Left lung (tissue), 10 donors: Measurements from ENCODE around the gene DCDC1. TPM values are rescaled to one million over a fixed set of nuclear protein-coding genes. Genes with fewer than 3 reads are reported as not detected.

Experiments
- ATAC-seq: fragments of 200-7000 bp; cut with Tn5 transposase; one replicate; pipeline ENCODE4 v1.9.1; 2020; ENCODE audit warnings: moderate library complexity
- DNase-seq, 4 donors: peaks; one replicate each; pipeline ENCODE4 v3.0.0-alpha.2; 2013 to 2020
- H3K27ac ChIP-seq, 2 donors: fragments of 200-600 bp; sonication (generic) in 1 of 2; one replicate each; pipeline versions ENCODE4 v1.5.0 to v1.8.0; 2020 to 2021
- H3K27me3 ChIP-seq, 2 donors: fragments of 200-600 bp; sonication (generic) in 1 of 2; one replicate each; pipeline versions ENCODE4 v1.5.0 to v1.8.0; 2020 to 2021
- H3K36me3 ChIP-seq, 2 donors: fragments of 200-600 bp; sonication (generic) in 1 of 2; one replicate each; pipeline versions ENCODE4 v1.5.0 to v1.8.0; 2020 to 2021
- H3K4me1 ChIP-seq, 2 donors: fragments of 200-600 bp; one replicate each; pipeline ENCODE4 v1.8.0; 2021
- H3K4me3 ChIP-seq, 2 donors: fragments of 200-600 bp; sonication (generic) in 1 of 2; one replicate each; pipeline versions ENCODE4 v1.5.0 to v1.8.0; 2020 to 2021; ENCODE audit warnings: mild to moderate bottlenecking in 1 of 2
- H3K9me3 ChIP-seq, 2 donors: fragments of 200-600 bp; sonication (generic) in 1 of 2; one replicate each; pipeline versions ENCODE4 v1.5.0 to v1.8.0; 2020 to 2021
- intact Hi-C, 2 donors: fragments of 100-400 bp; cut with DNase I; formaldehyde crosslinking; loops; one replicate each; pipeline versions ENCODE4 v1.11.2 to v1.14.2; 2022
- polyA plus RNA-seq, 6 donors: library from polyadenylated mRNA; unstranded; fragments of 120-200 nt; gene quantifications; one replicate each; pipeline ENCODE4 v1.2.1, GENCODE V29; 2013; ENCODE audit not compliant: insufficient read length in 6 of 6
- total RNA-seq, 2 donors: library from RNA; stranded (reverse); fragmentation: NEBNext Ultra II Directional; extraction: Animal tissue kit (Norgen Biotek cat#: 25700); gene quantifications; one replicate each; pipeline ENCODE4 v1.2.1, GENCODE V29; 2021
- TF ChIP-seq, protein P1 (sequence below), 2 donors: fragments of 200-600 bp; sonication (generic) in 1 of 2; IDR thresholded peaks; one replicate each; pipeline versions ENCODE4 v1.5.0 to v1.8.0; 2021; ENCODE audit warnings: antibody characterized with exemption in 2 of 2
- donor health status: DM: no; HTN: yes; CAD: no.
- donor health status: DM: no; HTN: no; CAD: no.

Gene DCDC1
- total and polyA plus RNA-seq, 8 donors: 0.09 to 3.3 (median 2.0) TPM

DNA sequence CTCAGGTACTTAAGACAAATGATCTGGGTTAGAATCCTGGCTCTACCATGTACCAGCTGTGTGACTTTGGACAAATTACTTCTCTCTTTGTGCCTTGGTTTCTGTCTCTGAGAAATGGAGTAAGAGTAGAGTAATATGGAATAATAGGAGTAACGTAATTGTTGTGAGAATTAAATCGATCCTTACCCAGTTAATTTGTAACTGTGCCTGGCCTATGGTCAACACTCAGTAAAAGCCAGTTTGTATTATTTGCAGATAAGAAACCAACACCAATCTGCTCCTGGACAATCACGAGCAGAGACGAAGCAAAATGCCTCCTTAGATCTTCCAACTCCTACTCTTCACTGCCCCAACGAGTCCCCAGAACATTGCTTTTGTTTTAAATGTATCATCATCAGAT lies 266.7 kb downstream of the DCDC1 start:
- H3K9me3 ChIP-seq: no peaks in the 10 kb centered on the region
- intact Hi-C loops: no loop called here
- no peak for DNase-seq
- no peaks in the 10 kb centered on the region for H3K4me1 ChIP-seq
- no peak overlapping the region for H3K27ac ChIP-seq
- no peak for ATAC-seq
- H3K36me3 ChIP-seq: no peaks in the 10 kb centered on the region
- TF ChIP-seq, protein P1, sequence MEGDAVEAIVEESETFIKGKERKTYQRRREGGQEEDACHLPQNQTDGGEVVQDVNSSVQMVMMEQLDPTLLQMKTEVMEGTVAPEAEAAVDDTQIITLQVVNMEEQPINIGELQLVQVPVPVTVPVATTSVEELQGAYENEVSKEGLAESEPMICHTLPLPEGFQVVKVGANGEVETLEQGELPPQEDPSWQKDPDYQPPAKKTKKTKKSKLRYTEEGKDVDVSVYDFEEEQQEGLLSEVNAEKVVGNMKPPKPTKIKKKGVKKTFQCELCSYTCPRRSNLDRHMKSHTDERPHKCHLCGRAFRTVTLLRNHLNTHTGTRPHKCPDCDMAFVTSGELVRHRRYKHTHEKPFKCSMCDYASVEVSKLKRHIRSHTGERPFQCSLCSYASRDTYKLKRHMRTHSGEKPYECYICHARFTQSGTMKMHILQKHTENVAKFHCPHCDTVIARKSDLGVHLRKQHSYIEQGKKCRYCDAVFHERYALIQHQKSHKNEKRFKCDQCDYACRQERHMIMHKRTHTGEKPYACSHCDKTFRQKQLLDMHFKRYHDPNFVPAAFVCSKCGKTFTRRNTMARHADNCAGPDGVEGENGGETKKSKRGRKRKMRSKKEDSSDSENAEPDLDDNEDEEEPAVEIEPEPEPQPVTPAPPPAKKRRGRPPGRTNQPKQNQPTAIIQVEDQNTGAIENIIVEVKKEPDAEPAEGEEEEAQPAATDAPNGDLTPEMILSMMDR (IDR thresholded peaks at IDR 0.05): no peak
- no peaks in the 10 kb centered on the region for H3K27me3 ChIP-seq
- no peak overlapping the region for H3K4me3 ChIP-seq

- Histone ChIP-seq H3K27ac (no peak overlapping the region), H3K27me3 (no peaks in the 10 kb centered on the region), H3K4me3 (no peak overlapping the region), H3K36me3 (no peaks in the 10 kb centered on the region), H3K4me1 (no peaks in the 10 kb centered on the region), H3K9me3 (no peaks in the 10 kb centered on the region)
- ATAC-seq (no peak), DNase-seq (no peak)
- intact Hi-C loops: no loop called here
- TF ChIP-seq, protein P1 (IDR thresholded peaks at IDR 0.05): no peak
Measured at GRCh38 chr11:31102316-31102715, 267.2 kb downstream of the DCDC1 start.

GRCh38 chr11:31096191-31096805 lies 273.2 kb downstream of the DCDC1 start:
- no peaks in the 10 kb centered on the region for H3K4me1 ChIP-seq
- no peaks in the 10 kb centered on the region for H3K9me3 ChIP-seq
- TF ChIP-seq, protein P1 (IDR thresholded peaks at IDR 0.05): no peak
- H3K27ac ChIP-seq: no peak overlapping the region
- ATAC-seq (no peak), DNase-seq (no peak)
- H3K4me3 ChIP-seq: no peak overlapping the region
- no peaks in the 10 kb centered on the region for H3K27me3 ChIP-seq
- intact Hi-C loops: no loop called here
- H3K36me3 ChIP-seq: no peaks in the 10 kb centered on the region

GRCh38 chr11:31092638-31093037 lies 276.9 kb downstream of the DCDC1 start:
- Histone ChIP-seq H3K4me1 (no peaks in the 10 kb centered on the region), H3K36me3 (no peaks in the 10 kb centered on the region), H3K4me3 (no peak overlapping the region), H3K27me3 (no peaks in the 10 kb centered on the region), H3K9me3 (peaks cover 0 to 22% of the 10 kb centered on the region in 2 donors), H3K27ac (no peak overlapping the region)
- DNase-seq: no peak
- TF ChIP-seq, protein P1 (IDR thresholded peaks at IDR 0.05): no peak
- intact Hi-C loops: no loop called here
- ATAC-seq: no peak

GRCh38 chr11:31089117-31089516 lies 280.4 kb downstream of the DCDC1 start:
- DNase-seq (no peak), ATAC-seq (no peak)
- Histone ChIP-seq H3K9me3 (peaks cover 0 to 22% of the 10 kb centered on the region in 2 donors), H3K27me3 (no peaks in the 10 kb centered on the region), H3K27ac (no peak overlapping the region), H3K4me3 (no peak overlapping the region), H3K4me1 (no peaks in the 10 kb centered on the region), H3K36me3 (no peaks in the 10 kb centered on the region)
- TF ChIP-seq, protein P1 (IDR thresholded peaks at IDR 0.05): no peak
- intact Hi-C loops: no loop called here
